Omental fat pad (tissue), 4 donors: Measurements from ENCODE around the gene HIF3A. TPM values are rescaled to one million over a fixed set of nuclear protein-coding genes. Genes with fewer than 3 reads are reported as not detected.

Experiments
- ATAC-seq: fragments of 150-250 bp; one replicate; pipeline ENCODE4 v1.9.1; 2016; ENCODE audit warnings: mild to moderate bottlenecking, moderate library complexity; ENCODE audit not compliant: low FRiP score
- DNase-seq: peaks from one replicate; pipeline ENCODE4 v3.0.0-alpha.2; 2019; ENCODE audit warnings: low spot score
- total RNA-seq, 4 donors: library from RNA; depleted of rRNA; stranded (reverse); fragments of >200 nt; gene quantifications; one replicate each; pipeline ENCODE4 v1.1.0, GENCODE V29; 2016
- TF ChIP-seq, protein P1 (sequence below), 3 donors: fragments of 450-650 bp; IDR thresholded peaks; one replicate each; pipeline ENCODE4 v1.5.1; 2016 to 2017; ENCODE audit warnings: antibody characterized with exemption in 3 of 3, mild to moderate bottlenecking in 3 of 3, moderate library complexity in 2 of 3

The HIF3A gene
- total RNA-seq, 4 donors from 2014 or later: 10.3 to 201 (median 17.6) TPM

DNA sequence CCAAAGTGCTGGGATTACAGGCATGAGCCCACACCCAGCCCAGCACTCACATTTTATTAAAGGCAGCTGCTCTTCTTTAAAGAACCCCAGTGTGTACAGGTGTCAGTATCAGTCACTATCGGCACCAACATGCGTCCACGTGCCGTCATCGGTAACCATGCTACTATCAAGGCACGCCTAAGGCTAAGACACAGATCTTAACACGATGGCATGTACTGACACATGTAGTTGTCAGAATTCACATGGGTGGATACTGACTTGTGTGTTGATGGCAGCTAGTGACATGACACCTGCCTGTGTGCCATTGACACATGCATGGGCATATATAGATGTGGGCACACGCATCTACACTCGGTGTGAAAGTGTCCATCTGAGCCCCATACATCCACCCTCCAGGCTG lies 12.2 kb upstream of the HIF3A start:
- no peak for ATAC-seq
- TF ChIP-seq, protein P1, sequence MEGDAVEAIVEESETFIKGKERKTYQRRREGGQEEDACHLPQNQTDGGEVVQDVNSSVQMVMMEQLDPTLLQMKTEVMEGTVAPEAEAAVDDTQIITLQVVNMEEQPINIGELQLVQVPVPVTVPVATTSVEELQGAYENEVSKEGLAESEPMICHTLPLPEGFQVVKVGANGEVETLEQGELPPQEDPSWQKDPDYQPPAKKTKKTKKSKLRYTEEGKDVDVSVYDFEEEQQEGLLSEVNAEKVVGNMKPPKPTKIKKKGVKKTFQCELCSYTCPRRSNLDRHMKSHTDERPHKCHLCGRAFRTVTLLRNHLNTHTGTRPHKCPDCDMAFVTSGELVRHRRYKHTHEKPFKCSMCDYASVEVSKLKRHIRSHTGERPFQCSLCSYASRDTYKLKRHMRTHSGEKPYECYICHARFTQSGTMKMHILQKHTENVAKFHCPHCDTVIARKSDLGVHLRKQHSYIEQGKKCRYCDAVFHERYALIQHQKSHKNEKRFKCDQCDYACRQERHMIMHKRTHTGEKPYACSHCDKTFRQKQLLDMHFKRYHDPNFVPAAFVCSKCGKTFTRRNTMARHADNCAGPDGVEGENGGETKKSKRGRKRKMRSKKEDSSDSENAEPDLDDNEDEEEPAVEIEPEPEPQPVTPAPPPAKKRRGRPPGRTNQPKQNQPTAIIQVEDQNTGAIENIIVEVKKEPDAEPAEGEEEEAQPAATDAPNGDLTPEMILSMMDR (IDR thresholded peaks at IDR 0.05): no peak
- no peak for DNase-seq

- ATAC-seq: no peak
- TF ChIP-seq, protein P1 (IDR thresholded peaks at IDR 0.05): no peak
- DNase-seq: no peak
These were observed 9.3 kb upstream of the HIF3A start for GRCh38 chr19:46287585-46287984.

GRCh38 chr19:46288896-46289588 lies 7.8 kb upstream of the HIF3A start:
- ATAC-seq (peak; percentile 74), DNase-seq (no peak)
- TF ChIP-seq, protein P1 (IDR thresholded peaks at IDR 0.05): no peak

GRCh38 chr19:46289724-46290619 lies 6.9 kb upstream of the HIF3A start:
- DNase-seq (no peak), ATAC-seq (no peak)
- TF ChIP-seq, protein P1 (IDR thresholded peaks at IDR 0.05): no peak

GRCh38 chr19:46291829-46292228 lies 5.0 kb upstream of the HIF3A start:
- DNase-seq (no peak), ATAC-seq (no peak)
- TF ChIP-seq, protein P1 (IDR thresholded peaks at IDR 0.05): no peak

GRCh38 chr19:46294494-46294893 lies 2.3 kb upstream of the HIF3A start:
- TF ChIP-seq, protein P1 (IDR thresholded peaks at IDR 0.05): no peak
- ATAC-seq: no peak
- no peak for DNase-seq
